Prostate gland (tissue), 2 donors: ENCODE measurements around the gene NR2C2.

Experiments used
- CTCF ChIP-seq, 4 experiments: fragments of 200-600 bp in 2 of 4; fragments of 450-650 bp in 2 of 4; sonication (generic) in 2 of 4; IDR thresholded peaks; 1 replicate in 3 of 4; 2 replicates in 1 of 4; pipeline ENCODE4 v1.5.1; 2016 to 2019; ENCODE audit warnings: antibody characterized with exemption in 4 of 4, mild to moderate bottlenecking in 2 of 4, moderate library complexity in 2 of 4
- POLR2A ChIP-seq: fragments of 450-650 bp; IDR thresholded peaks from one replicate; pipeline ENCODE4 v1.6.1; 2016; ENCODE audit warnings: antibody characterized with exemption, mild to moderate bottlenecking

- TF ChIP-seq POLR2A (no peak), CTCF (IDR thresholded peaks at IDR 0.05) (no peak)
These were observed 1.1 kb upstream of the NR2C2 start for GRCh38 chr3:14946236-14946635.
